Mononuclear cell (primary cell): ENCODE data around the gene AATK. TPM values are rescaled to one million over a fixed set of nuclear protein-coding genes. Genes with fewer than 3 reads are reported as not detected.

Experiments used
- H3K27me3 ChIP-seq: 2 replicates; pipeline ENCODE4 v1.6.0; 2011; ENCODE audit warnings: low read length, control low read depth; ENCODE audit not compliant: insufficient read depth
- H3K4me1 ChIP-seq: 2 replicates; pipeline ENCODE4 v1.5.1; 2011; ENCODE audit warnings: mild to moderate bottlenecking, low read length, control low read depth; ENCODE audit not compliant: insufficient read depth
- H3K4me3 ChIP-seq: 2 replicates; pipeline ENCODE4 v1.5.1; 2011; ENCODE audit warnings: mild to moderate bottlenecking, low read length, moderate library complexity
- H3K9me3 ChIP-seq: 2 replicates; pipeline ENCODE4 v1.5.1; 2011; ENCODE audit warnings: low read depth, mild to moderate bottlenecking, control low read depth, low read length
- total RNA-seq: library from RNA; depleted of rRNA; stranded (reverse); fragments of >200 nt; gene quantifications from one replicate; pipeline ENCODE4 v1.2.3, GENCODE V29; 2012

Gene AATK
- total RNA-seq: 2.0 TPM

- no peak within 1 kb of the TSS for H3K4me3 ChIP-seq
- peaks cover 8% of the 10 kb centered on the region for H3K27me3 ChIP-seq
- no peaks in the 10 kb centered on the region for H3K9me3 ChIP-seq
- H3K4me1 ChIP-seq: peaks cover under 1% of the 10 kb centered on the region
Measured at GRCh38 chr17:81166033-81166492, at the start of gene AATK. AATK (minus strand) TSS chr17:81166221; CDS start chr17:81165992, 229 bp downstream.

- Histone ChIP-seq H3K27me3 (no peaks in the 10 kb centered on the region), H3K4me1 (no peaks in the 10 kb centered on the region), H3K9me3 (no peaks in the 10 kb centered on the region), H3K4me3 (no peak overlapping the region)
Measured at GRCh38 chr17:81213978-81214377, 48.0 kb upstream of the AATK start.

GRCh38 chr17:81212365-81212764 is 46.3 kb upstream of the AATK start:
- no peaks in the 10 kb centered on the region for H3K9me3 ChIP-seq
- no peaks in the 10 kb centered on the region for H3K4me1 ChIP-seq
- H3K27me3 ChIP-seq: no peaks in the 10 kb centered on the region
- H3K4me3 ChIP-seq: no peak overlapping the region

- Histone ChIP-seq H3K9me3 (no peaks in the 10 kb centered on the region), H3K4me3 (no peak overlapping the region), H3K27me3 (no peaks in the 10 kb centered on the region), H3K4me1 (no peaks in the 10 kb centered on the region)
Measured at GRCh38 chr17:81210868-81211267, 44.8 kb upstream of the AATK start.

GRCh38 chr17:81210466-81210865 is 44.4 kb upstream of the AATK start:
- Histone ChIP-seq H3K4me3 (no peak overlapping the region), H3K27me3 (no peaks in the 10 kb centered on the region), H3K4me1 (no peaks in the 10 kb centered on the region), H3K9me3 (no peaks in the 10 kb centered on the region)

GRCh38 chr17:81209141-81209540 is 43.1 kb upstream of the AATK start:
- Histone ChIP-seq H3K9me3 (no peaks in the 10 kb centered on the region), H3K4me3 (no peak overlapping the region), H3K27me3 (no peaks in the 10 kb centered on the region), H3K4me1 (no peaks in the 10 kb centered on the region)

GRCh38 chr17:81208651-81209050 is 42.6 kb upstream of the AATK start:
- Histone ChIP-seq H3K9me3 (no peaks in the 10 kb centered on the region), H3K4me1 (no peaks in the 10 kb centered on the region), H3K4me3 (no peak overlapping the region), H3K27me3 (no peaks in the 10 kb centered on the region)

- H3K9me3 ChIP-seq: no peaks in the 10 kb centered on the region
- H3K4me3 ChIP-seq: no peak overlapping the region
- H3K4me1 ChIP-seq: no peaks in the 10 kb centered on the region
- H3K27me3 ChIP-seq: no peaks in the 10 kb centered on the region
Measured at GRCh38 chr17:81207610-81208581, 41.9 kb upstream of the AATK start.

- no peaks in the 10 kb centered on the region for H3K9me3 ChIP-seq
- H3K4me1 ChIP-seq: no peaks in the 10 kb centered on the region
- H3K4me3 ChIP-seq: no peak overlapping the region
- no peaks in the 10 kb centered on the region for H3K27me3 ChIP-seq
Measured at GRCh38 chr17:81206657-81207056, 40.6 kb upstream of the AATK start.

- H3K9me3 ChIP-seq: no peaks in the 10 kb centered on the region
- H3K4me3 ChIP-seq: no peak overlapping the region
- no peaks in the 10 kb centered on the region for H3K4me1 ChIP-seq
- H3K27me3 ChIP-seq: no peaks in the 10 kb centered on the region
Measured at GRCh38 chr17:81206166-81206565, 40.1 kb upstream of the AATK start.

- H3K27me3 ChIP-seq: no peaks in the 10 kb centered on the region
- no peaks in the 10 kb centered on the region for H3K4me1 ChIP-seq
- no peaks in the 10 kb centered on the region for H3K9me3 ChIP-seq
- no peak overlapping the region for H3K4me3 ChIP-seq
Measured at GRCh38 chr17:81204578-81204977, 38.6 kb upstream of the AATK start.

- Histone ChIP-seq H3K4me3 (no peak overlapping the region), H3K9me3 (no peaks in the 10 kb centered on the region), H3K4me1 (no peaks in the 10 kb centered on the region), H3K27me3 (no peaks in the 10 kb centered on the region)
Measured at GRCh38 chr17:81203136-81203535, 37.1 kb upstream of the AATK start.

GRCh38 chr17:81202318-81202717 is 36.3 kb upstream of the AATK start:
- H3K27me3 ChIP-seq: no peaks in the 10 kb centered on the region
- H3K9me3 ChIP-seq: no peaks in the 10 kb centered on the region
- no peaks in the 10 kb centered on the region for H3K4me1 ChIP-seq
- no peak overlapping the region for H3K4me3 ChIP-seq

GRCh38 chr17:81200695-81201580 is 34.9 kb upstream of the AATK start:
- H3K4me1 ChIP-seq: no peaks in the 10 kb centered on the region
- no peak overlapping the region for H3K4me3 ChIP-seq
- no peaks in the 10 kb centered on the region for H3K27me3 ChIP-seq
- no peaks in the 10 kb centered on the region for H3K9me3 ChIP-seq

GRCh38 chr17:81200201-81200600 is 34.2 kb upstream of the AATK start:
- no peaks in the 10 kb centered on the region for H3K4me1 ChIP-seq
- no peaks in the 10 kb centered on the region for H3K9me3 ChIP-seq
- H3K27me3 ChIP-seq: no peaks in the 10 kb centered on the region
- no peak overlapping the region for H3K4me3 ChIP-seq
